HG03575 (cell line): Measurements from ENCODE around the gene BACH2.

Experiments used
- ATAC-seq: cut with Tn5 transposase; IDR thresholded peaks from one replicate; pipeline ENCODE4 v1.9.1; 2021; ENCODE audit not compliant: unreplicated experiment, insufficient number of reproducible peaks, low FRiP score; ENCODE audit errors: extremely low read depth

The BACH2 gene

DNA sequence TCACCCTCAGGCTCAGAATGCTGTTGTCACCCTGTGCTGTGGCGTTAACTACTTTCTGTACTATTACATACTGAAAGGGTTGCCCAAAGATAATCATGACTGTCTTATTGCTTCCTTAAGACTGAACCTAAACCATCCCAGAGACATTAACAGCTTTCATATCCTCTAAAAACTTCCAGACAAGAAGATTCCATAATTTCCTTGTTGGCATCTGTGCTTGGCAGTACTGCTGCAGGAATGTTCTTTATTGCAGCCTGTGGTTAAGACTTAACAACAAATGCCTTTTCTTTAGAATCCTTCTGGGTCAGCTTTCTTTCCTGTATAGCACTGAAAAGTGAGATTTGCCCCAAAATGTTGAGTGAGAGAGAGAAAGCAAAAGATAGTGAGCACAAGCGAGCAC lies 292.7 kb downstream of the BACH2 start:
- ATAC-seq = no peak

DNA sequence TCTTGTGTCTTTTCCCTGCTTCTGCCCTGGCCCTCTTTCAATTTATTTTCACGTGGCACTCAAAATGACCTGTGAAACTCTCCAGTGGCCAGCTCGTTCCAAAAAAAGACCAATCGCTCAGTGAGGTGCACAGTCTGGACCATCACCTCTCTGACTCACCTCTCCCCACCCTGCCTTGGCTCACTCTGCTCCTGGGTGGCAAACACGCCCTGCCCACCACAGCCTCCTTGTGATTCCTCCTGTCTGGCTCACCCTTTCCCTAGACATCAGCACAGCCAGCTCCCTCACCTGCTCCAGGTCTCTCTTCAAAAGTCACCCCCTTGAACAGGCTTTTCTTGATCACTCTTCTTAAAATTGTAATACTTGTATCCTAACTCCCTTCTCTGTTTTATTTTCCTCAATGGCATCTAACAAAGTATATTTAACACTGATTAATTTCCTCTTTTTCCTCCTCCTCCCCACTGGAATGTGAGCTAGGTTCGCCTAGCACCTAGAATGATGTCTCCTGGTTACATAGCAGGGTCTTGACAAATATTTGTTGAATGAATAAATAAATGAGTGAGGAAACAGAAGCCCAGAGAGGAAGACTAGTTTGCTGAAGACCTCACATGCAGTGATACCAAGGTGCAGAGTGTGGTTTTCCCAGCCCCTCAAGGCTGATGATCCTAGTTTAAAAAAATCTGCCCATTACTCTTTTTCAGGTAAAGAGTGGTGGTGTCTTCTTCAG lies 293.4 kb downstream of the BACH2 start:
- ATAC-seq = no peak

DNA sequence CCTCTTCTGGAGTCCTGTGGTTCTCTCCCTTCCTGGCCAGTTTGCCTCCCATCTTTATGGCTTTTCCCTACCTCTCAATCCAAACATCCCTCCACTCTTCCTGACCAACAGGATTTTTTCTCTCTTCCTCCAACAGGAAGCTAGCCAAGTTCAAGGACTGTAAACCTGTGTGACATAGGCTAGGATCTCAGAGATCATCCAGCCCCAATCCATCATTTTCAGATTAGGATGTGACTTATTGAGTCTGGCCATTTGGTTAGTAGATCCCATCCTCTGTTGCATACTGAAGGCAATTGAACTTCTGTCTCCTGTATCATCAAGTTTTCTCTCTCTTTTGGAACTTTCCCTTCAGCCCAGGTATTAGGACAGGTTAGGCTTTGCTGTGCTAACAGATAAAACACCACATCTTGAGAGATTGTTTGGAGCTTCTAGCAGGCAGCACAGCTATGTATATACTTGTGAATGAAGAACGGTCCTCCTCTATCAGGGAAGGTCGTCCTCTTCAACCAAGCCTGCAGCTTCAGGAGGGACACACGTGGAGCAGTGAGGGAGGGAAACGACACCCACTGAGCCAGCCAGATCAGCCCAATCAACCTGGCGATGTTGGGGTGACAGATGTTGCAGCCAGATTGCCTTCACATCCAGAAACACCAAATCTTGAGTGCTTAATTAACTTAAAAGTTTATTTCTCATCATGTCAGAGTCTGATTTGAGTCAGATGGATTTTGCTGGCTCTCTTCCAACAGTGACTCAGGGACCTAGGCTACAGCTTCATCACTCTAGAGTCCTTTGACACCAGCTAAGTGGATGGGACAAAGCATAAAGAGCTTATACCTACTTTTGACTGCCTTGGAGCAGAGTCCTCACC lies 295.5 kb downstream of the BACH2 start:
- no peak for ATAC-seq

DNA sequence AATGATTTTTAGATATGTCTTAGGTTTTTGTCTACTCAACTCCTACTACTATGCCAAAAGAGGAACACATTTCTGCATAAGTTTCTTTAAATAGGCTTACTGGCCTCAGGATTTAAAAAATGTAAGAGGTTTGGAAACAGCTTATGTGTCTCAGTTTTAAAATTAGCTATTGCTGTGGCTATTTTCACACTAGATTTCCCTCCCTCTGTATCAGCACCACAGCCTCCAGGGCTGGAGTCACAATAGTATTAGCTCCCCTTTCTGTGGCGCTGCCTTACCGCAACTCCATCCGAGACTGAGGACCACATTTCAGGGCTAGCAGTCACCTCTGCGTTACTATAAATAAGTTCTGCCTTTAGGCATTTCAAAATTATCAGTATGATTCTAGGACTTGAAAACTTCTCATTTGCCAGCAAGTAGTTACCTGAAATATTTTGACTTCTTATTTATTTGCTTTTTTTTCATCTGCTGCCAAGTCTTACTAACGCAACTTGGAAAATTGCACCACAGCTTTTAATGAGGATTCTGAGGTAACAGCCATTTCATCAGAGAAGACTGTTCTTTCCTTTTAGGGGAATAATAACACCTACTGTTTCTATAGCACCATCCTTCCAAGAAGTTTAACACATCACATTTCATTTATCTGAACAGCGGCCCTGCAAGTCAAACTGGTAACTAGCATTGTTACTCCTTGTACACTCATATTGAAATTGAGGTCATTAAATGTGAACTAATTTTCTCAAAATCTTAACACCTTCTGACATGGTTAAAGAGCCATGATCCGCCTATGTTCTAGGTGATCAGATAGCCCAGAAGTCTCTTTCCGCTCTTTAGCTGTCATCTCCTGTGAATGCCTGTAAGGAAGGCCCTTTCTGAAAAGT lies 296.5 kb downstream of the BACH2 start:
- ATAC-seq = no peak

DNA sequence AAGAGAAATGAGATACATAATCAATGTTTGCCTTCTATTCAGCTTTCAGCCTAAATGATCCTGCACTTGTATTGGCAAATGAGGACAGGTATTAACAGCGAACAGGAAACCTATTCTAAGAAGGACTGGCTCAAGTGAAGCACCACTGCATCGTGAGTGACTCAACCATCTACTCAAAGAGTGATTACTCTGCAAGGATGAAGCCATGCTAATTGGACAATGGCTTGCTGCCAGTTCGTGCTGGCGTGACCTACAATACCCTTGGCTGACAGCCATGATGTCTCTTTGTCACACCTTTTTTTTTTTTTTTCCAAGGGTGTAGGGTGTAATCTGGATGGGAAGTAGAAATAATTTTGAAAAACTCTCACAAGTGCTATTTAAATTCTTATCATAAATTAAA lies 297.5 kb downstream of the BACH2 start:
- no peak for ATAC-seq

DNA sequence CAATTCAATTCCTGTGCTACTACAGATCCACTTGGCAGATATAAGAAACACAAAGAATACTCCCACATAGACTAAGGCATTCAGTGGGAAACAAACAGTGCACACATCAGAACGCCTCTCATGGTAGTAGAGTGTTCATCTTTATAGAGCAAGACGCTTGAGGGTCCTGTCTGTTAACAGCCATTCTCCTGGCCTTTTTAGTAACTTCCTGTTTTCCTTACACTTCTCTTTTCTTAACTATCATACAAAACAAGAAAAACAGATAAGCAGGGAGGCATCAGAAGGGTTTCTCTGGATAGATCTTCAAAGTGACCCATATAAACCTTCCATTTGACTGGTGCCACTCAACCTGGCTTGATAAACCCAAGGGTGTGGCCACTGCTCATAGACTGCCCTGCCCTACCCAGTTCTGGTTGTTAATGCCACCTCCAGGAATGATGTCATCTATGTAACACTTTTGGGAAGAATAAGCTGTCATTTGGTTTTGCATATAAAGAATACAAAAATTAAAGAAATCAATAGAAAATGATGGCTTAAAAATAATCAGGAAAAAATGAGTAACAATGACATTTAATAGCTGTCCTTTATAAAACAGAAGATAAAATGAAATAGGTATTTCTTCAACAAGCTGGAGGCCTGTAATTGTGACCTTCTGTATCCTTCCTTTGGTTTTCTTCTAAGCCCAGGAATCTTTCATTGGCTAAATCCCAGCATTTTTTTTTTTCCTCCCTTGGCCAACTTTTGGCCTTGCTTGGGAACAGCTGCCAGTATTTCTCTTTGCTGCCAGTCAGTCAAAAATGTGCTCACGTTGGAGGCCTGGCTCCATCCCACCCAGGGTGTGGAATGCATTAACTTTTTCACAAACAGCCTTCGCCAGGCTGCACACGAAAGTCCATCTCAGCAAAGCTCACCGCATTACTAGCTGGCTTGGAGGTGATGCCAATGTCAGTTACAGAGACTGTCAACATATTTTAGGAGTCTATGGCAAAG lies 298.9 kb downstream of the BACH2 start:
- no peak for ATAC-seq

DNA sequence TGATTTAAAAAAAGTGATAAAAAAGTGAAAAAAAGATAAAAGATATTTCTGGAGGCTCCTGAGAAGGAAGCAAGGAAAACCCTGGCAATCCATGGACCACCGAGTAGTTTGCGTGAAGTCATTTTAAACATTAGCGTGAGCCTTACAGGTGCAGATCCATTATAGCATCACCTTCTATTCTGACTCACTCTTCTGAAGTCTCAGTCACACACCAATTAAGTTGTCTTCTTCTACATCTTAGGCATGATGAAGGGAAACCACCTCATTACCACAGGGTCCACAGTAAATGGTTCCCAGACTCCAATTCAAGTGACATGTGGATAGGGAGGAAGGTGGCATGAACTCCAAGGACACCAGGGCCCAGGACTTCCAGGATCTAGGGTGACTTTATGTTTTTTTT lies 303.2 kb downstream of the BACH2 start:
- ATAC-seq = no peak

DNA sequence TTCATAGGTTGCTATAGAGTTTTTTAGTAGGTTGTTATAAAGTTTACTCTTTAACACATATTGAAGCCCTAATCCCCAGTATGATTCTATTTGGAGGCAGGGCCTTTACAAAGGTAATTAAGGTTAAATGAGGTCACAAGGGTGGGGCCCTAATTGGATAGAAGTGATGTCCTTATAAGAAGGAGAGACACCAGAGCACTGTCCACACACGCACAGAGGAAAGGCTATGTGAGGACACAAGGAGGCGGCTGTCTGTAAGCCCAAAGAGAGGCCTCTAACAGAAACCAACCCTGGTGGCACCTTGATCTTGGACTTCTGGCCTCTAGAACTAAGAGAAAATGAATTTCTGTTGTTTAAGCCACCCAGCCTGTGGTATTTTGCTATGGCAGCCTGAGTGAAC lies 303.8 kb downstream of the BACH2 start:
- ATAC-seq = no peak

DNA sequence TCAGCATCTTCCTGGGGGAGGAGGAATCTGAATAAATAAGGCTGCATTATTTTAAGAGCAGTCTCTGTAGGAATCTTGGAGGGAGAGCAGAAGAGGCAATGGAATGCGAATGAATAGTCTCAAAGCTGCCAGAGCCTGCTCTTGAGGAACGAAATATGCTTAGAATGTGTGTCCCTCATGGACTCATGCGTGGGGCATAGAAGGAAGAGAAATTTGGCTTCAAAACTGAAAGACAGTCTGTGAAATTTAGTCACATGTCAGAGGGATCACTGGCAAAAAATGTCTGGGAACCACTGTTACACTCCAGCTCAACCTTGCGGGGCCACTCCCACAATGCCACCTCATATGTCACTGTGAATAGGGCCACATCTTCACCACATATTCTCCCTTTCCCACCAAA lies 306.9 kb downstream of the BACH2 start:
- ATAC-seq = no peak

DNA sequence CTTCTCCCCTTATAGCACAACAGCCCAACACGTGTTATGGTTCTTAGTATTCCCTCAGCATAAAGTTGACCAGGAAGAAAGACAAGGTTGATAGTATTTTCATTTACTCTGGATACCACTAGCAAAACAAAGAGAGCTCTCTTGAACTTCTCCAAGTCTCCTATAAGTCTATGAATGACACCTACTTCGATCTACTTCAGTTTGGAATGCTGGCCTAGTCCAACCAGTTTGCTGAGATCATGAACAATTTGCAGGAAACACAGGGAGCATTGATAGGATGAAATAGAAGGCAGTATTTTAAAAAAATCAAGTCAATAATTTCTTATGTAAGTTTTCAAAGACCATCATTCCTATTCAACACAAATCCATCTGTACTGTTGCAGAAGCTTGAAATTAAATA lies 308.8 kb downstream of the BACH2 start:
- no peak for ATAC-seq

DNA sequence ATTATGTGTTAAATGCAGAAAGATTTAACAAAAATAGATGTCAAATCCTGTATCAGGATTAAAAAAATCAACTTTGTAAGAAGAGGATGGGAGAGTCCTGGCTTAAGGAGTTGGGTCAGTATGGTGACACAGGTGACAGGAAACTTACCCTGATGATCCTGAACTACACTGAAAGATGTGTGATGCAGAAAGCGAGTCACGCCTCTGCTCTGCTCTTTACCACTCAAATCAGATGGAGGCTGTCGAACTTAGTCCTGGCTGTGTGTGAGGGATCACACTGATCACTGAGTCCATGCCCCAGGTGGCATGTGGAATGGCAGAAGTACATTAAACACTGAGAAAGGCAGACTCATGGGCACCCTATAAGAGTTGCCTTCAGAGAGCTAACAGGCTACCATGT lies 309.5 kb downstream of the BACH2 start:
- ATAC-seq = no peak

DNA sequence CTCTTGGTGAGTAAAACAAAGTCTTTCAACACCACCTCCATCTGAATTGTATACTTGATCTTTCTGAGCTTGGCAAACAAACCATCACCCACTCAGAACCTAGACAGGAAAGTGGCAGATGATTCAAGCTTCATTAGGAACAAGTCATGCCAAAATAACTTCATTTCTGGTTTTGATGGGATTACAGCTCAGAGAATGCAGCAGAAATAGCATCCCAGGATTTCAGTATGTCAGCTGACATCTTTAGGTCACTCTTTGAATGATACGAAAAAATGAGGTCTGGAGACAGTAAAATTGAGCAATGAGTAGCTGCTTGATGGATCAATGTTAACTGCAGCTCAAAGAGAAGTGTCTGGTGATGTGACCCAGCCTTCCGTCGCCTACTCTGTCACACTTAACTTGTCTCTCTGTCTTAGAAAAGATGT lies 310.0 kb downstream of the BACH2 start:
- ATAC-seq = no peak

DNA sequence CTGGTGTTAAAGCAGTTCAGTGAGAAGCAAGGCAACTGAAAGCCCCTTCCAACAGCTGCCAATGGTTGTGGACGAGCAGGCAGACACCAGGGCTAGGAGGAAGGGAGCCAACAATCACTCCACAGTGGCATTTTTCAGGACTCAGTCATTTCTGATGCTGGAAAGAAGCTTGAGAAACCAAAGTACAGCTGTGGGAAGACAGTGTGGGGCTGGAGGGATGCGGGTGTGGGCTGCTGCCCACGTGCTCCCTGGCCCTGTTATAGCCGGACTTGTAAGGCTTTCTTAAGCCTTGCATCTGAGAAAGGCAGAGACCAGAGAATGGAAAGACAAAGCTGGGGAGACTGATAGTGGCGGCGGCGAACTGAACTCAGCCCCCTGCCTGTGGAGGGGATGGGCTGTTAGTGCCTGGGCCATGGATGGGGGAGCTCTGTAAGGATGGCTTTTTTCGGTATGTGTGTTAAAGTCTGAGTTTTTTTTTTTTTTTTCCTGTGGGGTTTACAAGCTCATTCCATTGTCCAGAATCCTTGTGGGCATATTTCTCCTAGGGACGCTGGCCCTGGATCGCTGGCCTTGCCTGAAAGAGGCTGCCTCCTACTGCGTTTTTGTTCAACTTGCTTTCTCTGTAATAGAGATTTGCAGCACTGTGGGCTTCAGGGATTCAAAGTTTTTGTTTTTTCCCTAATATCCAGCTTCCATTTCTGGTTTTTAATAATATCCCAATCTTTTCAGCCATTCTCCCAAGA lies 310.7 kb downstream of the BACH2 start:
- ATAC-seq = no peak

DNA sequence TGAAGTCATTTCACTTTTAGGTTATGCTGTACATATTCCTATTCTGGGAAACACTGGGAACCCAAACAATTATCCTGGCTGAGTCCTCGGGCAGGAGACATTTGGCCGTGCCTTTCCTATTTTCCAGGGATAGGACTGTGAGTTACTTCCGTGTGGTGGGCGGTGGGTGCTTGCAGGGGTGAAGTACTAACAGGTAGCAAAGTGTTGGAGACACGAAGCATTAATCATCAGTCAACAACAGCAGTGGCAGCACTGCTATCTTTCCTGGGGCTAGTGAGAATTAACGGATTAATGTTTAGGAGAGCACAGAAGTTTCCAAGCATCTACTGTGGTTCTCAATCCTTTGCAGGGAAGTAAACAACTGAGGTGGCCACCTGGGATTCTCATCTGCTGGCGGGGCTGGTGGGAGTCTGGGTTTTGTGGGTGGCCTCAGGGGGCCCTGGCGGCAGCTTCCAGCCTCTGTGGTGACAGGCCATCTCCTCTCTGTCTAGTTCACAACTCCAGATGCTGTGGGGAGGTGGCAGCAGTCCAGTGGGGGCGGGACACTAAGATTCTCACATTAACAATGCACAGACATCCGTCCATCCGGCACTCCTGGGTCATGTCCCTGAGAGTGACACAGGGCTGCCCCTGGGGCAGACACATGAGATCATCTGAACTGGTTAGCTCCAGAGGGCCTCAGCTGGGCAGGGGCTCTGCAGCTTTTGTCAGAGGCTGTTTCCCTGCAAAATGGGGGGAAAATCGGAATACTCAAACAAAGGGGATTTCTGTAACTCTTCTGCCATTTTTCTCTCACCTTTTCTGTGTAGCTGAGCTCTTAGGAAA lies 311.5 kb downstream of the BACH2 start:
- no peak for ATAC-seq

DNA sequence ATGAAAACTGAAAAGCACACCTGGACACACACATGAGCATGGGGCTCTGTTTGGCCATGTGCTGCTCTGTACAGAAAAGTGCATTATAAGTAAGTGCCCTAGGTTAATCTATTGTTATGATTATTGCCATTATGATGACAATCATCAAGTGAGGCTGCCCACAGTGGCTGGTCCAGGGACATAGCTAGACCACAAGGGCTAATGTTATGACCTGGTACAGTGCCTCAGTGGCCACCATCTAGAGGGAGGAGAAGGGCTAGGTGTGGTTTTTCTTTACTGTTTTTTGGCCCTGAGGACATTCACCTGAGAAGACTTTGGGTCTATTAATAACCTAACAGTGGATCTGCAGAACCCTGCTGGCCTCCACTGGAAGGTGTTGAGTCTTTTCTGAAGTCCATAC lies 316.3 kb downstream of the BACH2 start:
- no peak for ATAC-seq

DNA sequence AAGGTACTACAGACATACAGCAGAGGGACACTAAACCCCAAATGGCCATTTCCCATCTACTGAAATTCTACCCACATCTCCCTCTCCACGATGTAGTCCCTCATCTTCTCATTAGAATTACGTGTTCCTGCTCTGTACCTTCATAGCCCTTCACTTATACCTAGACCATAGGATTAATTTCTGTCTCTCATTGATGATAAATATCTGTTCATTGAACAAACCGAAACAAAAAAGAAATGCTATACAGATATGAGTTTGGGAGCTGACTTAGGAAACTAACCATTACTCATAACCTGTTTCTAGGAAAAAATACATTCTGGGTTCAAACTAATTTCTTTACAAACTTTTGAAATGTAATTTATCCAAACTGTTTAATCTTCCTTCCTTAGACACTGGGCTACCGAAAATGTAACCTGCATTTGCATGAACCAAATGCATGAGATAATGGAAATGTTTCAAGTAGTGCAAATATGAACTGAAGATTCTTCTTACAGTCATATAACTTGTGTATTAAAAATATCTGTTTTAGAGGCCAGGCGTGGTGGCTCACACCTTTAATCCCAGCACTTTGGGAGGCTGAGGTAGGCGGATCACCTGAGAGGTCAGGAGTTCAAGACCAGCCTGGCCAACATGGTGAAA lies 317.0 kb downstream of the BACH2 start:
- ATAC-seq = no peak

DNA sequence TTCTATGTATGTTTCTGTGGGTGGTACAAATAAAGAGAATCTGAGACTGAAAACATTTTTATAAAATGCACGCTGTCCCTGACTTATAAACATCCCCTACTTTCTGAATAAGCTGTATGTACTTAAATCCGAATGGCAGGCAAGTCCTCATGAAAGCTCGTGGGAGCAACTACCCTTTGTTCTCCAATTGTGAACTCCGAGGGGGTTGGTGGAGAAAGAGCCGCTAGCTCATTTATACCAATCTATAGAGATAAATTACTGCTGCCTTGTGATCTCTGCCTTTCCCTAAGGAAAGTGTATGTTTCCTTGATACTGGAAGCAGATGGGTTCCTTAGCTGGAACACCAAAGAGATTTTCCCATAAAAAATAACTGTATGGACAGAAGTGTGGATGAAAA lies 317.9 kb downstream of the BACH2 start:
- no peak for ATAC-seq
